GM20431 (cell line): ENCODE results near the gene ZDBF2.
"Not testable (repeated sequence)": the region's sequence is repeated elsewhere in the genome, so short reads cannot be mapped to it uniquely, and the experiment has no call there.

ENCODE experiments used
- in situ Hi-C: fragments of 300-500 bp; cut with MseI, MboI; formaldehyde crosslinking; loops from one replicate; pipeline ENCODE4 v1.15.0; 2020; ENCODE audit warnings: low sequenced_read_pairs; ENCODE audit not compliant: unreplicated experiment

ZDBF2 gene

DNA sequence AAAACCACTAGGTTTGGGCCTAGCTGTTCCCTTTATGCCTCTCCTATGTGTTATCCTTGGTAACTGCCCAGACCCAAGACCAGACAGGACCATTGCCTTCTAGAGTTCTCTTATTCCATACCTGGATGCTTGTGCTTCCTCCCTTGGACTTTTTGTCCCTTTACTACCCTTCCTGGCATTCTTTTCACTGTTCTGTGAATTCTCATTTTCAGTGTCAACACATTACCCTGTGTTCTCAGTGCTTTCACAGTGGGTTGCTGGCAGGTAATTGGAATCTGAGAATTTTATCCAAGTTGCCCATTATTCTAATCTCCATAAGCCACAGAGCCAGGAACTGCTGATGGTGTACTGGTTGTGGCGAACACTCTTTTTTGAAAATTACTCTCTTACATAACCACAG, 41.7 kb downstream of the ZDBF2 start:
- in situ Hi-C loops: no loop called here

DNA sequence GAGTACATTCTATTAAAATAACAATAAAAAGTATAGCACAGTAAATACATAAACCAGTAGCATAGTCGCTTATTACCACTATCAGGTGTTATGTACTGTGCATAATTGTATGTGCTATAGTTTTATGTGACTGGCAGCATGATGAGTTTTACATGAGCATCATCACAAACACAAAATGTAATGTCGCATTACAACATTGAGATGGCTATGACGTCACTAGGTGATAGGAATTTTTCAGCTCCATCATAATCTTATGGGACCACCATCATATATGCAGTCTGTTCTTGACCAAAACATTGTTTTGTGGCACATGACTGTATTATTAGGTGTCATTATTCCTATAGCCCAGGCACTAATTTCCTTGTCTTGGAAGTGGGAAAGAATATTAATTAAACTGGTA, 48.6 kb downstream of the ZDBF2 start:
- in situ Hi-C loops: no loop called here

DNA sequence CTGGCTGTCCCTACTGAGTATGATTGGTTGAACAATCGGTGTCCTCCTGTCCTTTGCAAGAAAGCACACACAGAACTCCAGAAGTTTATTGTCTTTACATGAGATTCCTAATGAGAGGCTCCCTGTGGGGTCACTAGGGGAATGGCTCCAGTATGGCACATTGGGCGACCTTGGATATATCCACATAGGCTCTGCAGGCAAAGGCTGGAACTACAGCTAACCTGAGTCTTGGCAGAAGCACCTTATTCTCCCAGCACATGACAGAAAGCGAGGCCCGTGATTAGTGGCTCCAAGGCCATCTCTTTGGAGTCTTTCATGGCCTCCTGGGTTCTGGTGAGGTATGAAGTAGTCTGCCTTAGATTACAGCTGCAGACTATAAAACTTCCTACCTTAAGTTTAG, 49.0 kb downstream of the ZDBF2 start:
- in situ Hi-C loops: no loop called here

DNA sequence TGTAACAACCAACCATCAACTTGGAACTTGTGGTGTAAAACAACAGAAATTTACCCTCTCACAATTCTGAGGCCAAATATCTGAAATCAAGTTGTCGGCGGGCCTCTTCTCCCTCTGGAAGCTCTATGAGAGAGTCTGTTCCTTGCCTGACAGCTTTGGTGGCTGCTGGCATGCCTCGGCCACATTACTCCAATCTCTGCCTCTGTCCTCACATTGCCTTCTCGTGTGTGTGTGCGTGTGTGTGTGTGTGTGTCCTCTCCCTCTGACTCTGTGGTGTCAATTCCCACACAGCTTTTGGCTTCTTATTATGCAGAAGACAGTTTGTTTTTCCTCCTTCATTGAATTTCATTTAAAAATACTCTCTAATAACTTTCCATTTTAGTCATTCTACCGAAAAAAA, 50.4 kb downstream of the ZDBF2 start:
- in situ Hi-C loops: no loop called here

DNA sequence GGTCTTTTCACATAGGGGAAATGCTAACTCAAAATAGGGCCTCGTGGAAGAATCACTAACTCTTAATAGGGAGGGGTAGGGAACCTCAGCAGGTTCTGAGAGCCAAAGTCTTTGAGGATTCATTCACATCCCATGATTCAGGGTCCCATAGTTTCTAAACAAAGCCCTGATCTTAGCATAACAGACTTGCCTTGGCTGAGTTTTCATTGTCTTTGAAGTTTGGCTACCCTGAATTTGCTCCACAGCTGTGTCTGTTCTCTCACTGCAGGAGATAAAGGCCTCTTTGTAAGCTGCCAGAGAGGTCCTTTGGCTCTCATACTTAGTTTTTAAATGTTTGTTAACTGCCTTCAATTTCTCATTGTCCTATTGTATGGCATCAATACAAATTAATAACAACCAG, 54.5 kb downstream of the ZDBF2 start:
- in situ Hi-C loops: no loop called here

DNA sequence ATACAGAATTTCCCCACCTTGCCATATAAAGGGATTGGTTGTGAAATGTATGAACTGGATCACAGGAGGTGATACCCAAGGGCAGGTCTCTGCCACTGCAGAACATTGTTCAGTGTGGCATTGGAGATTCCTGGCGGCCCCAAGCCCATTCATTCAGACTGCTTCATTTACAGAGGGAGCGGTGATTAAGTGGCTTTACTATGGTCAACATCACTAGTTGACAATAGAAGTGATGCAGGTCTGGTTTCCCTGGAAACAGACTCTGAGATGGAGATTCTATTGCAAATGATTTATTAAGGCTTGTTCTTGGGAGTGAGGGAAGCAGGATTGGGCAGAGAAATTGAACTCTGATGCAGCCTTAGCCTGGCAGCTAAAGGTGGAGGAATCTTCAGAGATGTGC, 62.4 kb downstream of the ZDBF2 start:
- in situ Hi-C loops: no loop called here

DNA sequence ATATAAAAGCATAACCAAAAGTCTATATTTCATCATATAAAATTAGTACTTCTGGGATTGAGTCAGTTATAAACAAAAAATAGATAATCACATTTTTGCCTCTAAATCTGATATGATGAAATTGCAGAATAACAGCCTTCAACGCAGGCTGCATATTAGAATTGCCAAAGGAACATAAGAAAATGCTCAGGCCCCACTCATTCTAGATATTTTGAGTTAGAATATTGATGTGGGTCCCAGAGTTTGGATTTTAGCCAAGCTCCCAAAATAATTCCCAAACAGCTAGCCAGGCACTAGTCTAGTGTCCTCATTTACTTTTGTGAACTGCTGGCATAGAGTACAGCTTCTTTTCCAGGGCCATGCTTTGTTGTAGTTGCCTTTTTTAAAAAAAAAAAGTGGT, 63.5 kb downstream of the ZDBF2 start:
- in situ Hi-C loops: no loop called here

DNA sequence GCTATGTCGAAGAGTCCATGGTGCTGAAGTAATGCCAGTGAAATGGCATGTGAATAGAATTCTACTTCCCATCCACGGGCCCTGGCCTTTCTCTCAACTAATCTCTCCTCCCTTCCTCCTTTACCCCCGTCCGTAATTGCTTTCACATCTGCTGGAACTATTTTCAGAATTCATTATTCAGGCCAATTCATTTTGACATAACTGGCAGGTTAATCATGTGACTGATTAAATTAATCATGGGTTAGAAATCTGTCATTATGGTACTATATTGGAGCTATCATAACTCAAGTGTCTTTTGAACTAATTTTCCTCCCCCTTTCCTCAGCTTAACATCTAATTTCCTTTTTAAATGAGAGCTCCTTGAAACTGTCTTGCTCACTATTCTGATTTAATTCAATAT, 66.9 kb downstream of the ZDBF2 start:
- in situ Hi-C loops: no loop called here

DNA sequence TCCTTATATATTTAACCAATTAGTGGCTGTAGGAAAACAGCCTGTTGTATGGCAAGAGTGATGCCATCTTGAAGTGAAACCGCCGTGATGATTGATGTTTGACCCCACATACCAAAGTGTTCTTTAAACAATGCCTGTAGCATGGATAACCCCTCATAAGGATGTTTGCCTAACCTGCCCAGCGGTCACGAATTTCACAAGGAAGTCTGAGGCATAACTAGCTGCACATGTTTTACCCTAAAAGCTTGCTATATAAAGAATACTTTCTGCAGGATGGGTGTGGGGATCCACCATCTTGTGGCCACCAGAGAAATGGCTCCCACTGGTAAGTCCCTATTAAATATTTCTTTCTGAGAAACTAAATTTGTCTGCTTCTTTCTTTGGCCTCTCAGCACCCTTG, 68.7 kb downstream of the ZDBF2 start:
- in situ Hi-C loops: no loop called here

DNA sequence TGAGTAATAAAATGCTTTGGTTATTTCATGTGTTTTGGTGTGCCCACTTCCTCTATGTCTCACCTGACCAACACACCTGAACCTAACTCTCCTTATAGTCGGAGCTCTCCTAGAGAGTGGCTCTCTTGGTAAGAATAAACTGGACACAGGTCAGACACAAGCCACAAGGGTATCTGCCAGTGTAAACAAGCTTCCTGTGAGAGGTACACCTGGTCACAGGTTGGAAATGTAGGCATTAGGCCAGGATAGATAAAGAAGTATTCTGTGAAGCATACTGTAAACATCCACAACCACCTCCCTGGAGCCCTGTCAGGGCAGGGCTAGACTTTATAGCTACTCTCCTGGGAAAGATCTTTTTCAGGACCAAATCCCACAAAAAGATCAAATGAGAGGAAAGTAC, 69.4 kb downstream of the ZDBF2 start:
- in situ Hi-C loops: no loop called here

DNA sequence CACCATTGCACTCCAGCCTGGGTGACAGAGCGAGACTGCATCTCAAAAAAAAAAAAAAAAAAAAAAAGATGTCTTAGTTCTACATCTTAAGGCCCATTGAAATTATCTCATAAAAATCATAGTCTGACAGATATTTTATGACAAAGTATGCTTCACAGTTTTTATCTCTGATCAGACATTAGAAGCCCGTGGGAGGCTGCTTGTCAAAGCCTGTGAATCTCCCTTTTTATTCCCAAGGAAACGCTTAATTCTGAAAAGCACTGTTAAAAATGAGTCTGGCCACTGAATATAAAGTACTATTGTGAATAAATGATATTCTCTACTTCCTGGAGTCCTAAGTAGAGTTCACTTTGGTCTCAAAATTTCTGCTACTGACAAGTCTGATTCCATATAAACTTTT, 71.1 kb downstream of the ZDBF2 start:
- in situ Hi-C loops: no loop called here

DNA sequence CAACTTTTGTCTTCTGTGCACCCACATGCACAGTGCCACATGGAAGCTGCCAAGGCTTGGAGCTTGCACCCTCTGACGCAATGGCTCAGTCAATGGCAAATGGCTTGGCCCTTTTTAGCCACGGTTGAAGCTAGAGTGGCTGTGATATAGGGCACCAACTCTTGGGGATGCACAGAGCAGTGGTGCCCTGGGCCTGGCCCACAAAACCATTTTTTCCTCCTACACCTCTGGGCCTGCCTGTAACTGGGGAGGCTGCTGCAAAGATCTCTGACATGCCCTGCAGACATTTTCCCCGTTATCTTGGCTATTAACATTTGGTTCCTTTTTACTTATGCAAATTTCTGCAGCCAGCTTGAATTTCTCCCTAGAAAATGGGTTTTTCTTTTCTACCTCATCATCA, 74.9 kb downstream of the ZDBF2 start:
- in situ Hi-C loops: no loop called here

DNA sequence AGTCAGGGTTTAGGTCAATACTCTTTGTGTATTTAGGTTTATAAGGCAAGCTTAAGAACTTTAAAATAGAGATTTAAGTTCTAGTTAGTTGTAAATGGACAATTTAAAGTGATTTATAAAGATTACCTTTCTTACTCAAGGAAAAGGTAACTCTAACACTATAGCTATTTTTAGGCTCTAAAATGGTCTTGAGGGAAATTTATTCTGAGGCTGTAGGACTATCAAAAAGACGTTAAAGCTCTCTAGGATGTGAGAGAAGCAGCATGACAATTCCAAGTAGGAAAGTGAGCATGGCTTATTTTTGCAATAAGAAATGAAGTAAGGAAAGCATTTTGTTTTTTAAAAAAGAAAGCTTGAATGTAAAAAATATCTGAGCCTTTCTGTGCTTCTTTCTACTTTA, 78.1 kb downstream of the ZDBF2 start:
- in situ Hi-C loops: no loop called here

DNA sequence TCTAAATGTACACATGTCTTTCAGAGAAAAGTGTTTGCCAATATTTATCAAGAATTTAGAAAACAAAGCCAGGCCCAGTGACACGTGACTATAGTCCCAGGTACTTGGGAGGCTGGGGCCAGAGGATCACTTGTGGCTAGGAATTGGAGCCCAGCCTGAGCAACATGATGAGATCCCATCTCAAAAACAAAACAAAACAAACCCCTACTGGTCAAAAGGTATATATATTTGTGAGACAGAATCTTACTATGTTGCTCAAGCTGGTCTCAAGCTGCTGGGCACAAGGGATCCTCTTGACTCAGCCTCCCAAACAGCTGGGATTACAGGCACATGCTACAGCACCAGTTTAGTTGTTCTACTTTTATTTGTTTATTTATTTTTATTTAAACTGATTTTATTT, 79.2 kb downstream of the ZDBF2 start:
- in situ Hi-C loops: no loop called here

DNA sequence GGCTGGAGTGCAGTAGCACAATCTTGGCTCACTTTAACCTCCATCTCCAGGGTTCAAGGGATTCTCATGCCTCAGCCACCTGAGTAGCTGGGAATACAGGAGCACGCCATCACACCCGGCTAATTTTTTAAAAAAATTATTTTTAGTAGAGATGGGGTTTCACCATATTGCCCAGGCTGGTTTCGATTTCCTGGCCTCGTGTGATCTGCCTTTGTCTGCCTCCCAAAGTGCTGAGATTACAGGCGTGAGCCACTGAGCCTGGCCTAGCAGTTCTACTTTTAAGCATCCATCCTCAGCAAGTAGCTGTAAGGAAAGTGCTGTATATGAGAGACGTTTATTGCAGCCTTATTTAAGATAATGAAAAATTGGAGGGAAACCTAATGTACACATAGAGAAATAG, 79.7 kb downstream of the ZDBF2 start:
- in situ Hi-C loops: no loop called here

DNA sequence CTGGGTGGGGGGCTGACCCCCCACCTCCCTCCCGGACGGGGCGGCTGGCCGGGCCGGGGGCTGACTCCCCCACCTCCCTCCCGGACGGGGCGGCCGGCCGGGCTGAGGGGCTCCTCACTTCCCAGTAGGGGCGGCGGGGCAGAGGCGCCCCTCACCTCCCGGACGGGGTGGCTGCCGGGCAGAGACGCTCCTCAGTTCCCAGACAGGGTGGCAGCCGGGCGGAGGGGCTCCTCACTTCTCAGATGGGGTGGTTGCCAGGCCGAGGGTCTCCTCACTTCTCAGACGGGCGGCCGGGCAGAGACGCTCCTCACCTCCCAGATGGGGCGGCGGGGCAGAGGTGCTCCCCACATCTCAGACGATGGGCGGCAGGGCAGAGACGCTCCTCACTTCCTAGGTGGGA, 82.4 kb downstream of the ZDBF2 start:
- in situ Hi-C loops: not testable (repeated sequence)

DNA sequence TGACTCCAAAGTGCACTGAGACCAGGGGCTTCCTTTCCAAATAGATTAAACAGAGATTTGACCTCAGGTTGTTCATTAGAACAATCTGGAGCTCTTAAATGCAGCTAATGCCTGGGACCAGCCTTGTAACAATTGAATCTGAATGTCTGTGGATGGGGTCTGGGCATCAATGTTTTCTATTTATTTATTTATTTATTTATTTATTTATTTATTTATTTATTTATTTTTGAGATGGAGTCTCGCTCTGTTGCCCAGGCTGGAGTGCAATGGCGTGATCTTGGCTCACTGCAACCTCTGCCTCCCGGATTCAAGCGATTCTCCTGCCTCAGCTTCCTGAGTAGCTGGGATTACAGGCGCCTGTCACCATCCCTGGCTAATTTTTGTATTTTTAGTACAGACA, 86.4 kb downstream of the ZDBF2 start:
- in situ Hi-C loops: not testable (repeated sequence)

DNA sequence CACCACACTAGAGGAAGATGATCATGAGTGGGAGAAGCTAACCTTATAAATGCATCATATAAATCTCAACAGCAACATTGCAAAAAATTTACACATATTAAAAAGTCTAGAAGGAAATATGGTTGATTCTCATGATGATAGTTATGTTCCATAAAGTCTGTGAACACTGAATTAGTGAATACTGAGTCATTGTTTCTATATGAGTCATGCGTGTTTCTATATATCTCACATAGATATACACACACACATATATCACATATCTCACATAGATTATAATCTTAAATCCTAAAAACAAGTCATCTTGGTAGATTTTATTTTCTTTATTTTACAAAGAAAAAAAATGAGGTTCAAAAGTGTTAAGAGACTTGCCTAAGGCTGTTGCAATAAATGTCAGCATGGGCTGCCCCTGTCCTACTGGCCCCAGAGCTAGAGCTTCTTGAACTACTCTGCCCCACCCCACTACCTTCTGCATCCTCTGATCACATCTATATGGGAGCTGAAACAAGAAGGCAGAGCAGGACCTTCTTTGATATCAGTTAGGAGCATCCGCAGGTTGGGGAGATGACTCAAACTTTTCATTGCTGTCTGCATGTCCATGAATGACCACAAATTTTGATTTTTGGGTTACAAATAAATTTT, 87.1 kb downstream of the ZDBF2 start:
- in situ Hi-C loops: no loop called here
